HCT116 (cell line): ENCODE results near the gene SLC6A19.

Source experiments
- POLR2A ChIP-seq: IDR thresholded peaks from 2 replicates; pipeline ENCODE4 v1.7.0; 2011; ENCODE audit warnings: borderline replicate concordance; ENCODE audit not compliant: insufficient read depth, insufficient read length; ENCODE audit errors: extremely low read depth
- POLR2AphosphoS5 ChIP-seq: IDR thresholded peaks from 2 replicates; pipeline ENCODE4 v1.6.1; 2011; ENCODE audit warnings: mild to moderate bottlenecking, low read depth, low read length, moderate library complexity

DNA sequence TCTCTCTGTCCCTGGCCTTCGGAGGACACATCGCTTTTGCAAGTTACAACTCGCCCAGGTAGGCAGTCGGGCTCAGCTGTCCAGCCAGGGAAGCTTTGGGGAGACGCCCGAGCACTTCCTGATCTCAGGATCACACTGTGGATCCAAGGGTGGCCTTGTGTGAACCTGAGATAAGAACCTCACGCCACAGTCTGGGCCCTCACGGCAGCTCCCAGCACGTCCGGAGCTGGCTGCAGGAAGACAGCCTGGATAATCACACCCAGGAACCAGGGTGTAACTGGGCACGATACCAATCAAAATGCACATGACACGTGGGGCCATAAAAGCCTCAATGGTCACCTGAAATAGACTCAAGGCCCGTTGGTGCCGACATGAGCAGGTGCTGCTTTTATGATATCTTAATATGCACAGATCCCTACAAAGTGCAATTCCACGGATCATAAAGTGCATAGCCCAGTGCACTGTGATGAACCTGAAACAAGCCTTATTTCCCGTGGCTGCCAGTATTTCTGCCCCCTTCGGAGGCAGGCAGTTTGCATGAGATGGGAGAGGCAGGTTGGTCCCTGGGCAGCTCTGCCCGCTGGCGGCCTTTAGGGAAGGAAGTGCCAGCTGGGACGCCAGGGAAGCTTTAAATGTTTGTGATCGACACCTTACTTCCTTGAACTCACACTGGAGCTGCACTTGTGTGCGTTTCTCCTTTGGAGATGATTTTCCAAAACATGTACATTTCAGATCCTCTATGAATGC, 38.3 kb downstream of the SLC6A19 start:
- TF ChIP-seq POLR2AphosphoS5 (no peak), POLR2A (no peak)
